ENCODE results near the gene SPTA1. TPM values are rescaled to one million over a fixed set of nuclear protein-coding genes. Genes with fewer than 3 reads are reported as not detected.

Gene SPTA1
- total RNA-seq, 1 experiment from 2014 or later: 0.11 TPM

- Mint-ChIP-seq H3K27me3 (ENCODE audit: low read depth) (no peaks in the 10 kb centered on the region), H3K4me3 (no peak within 1 kb of the TSS), H3K9me3 (no peaks in the 10 kb centered on the region), H3K4me1 (no peaks in the 10 kb centered on the region), H3K27ac (no peak within 1 kb of the TSS), H3K36me3 (no peaks in the 10 kb centered on the region)
- TF ChIP-seq RORB (CRISPR knock-in tag; IDR thresholded peaks at IDR 0.05): no peak
- TF ChIP-seq ATF3 (CRISPR knock-in tag; conservative IDR thresholded peaks at IDR 0.05): no peak
- no peak for TF ChIP-seq NFATC4 (CRISPR knock-in tag; IDR thresholded peaks at IDR 0.05)
- TF ChIP-seq FOXJ3 (CRISPR knock-in tag; IDR thresholded peaks at IDR 0.05; ENCODE audit: borderline replicate concordance): no peak
- TF ChIP-seq ATF1 (CRISPR knock-in tag; IDR thresholded peaks at IDR 0.05): no peak
- no peak for TF ChIP-seq ZBTB43 (CRISPR knock-in tag; IDR thresholded peaks at IDR 0.05)
- no peak for TF ChIP-seq CREB1 (CRISPR knock-in tag; IDR thresholded peaks at IDR 0.05)
- TF ChIP-seq MXD4 (CRISPR knock-in tag; IDR thresholded peaks at IDR 0.05; ENCODE audit: borderline replicate concordance): no peak
- TF ChIP-seq TCF7 (CRISPR knock-in tag; IDR thresholded peaks at IDR 0.05; ENCODE audit: low read depth): no peak
- no peak for TF ChIP-seq MLX (CRISPR knock-in tag; IDR thresholded peaks at IDR 0.05)
- TF ChIP-seq ZNF532 (CRISPR knock-in tag; IDR thresholded peaks at IDR 0.05; ENCODE audit: borderline replicate concordance): no peak
- TF ChIP-seq KAT7 (CRISPR knock-in tag; IDR thresholded peaks at IDR 0.05; ENCODE audit: borderline replicate concordance): no peak
- POLR2A ChIA-PET: no interaction called here
- ATAC-seq: no peak
- no peak for DNase-seq (ENCODE audit: low spot score)
- CTCF ChIA-PET: no interaction called here
Measured at GRCh38 chr1:158720620-158721019, 34.1 kb upstream of the SPTA1 start, which contains the start of gene OR6K3. OR6K3 (minus strand) TSS chr1:158720720; CDS start chr1:158718115, 2,605 bp downstream.

GRCh38 chr1:158719664-158720063 lies 33.1 kb upstream of the SPTA1 start:
- H3K9me3 Mint-ChIP-seq: no peaks in the 10 kb centered on the region
- no peaks in the 10 kb centered on the region for H3K27me3 Mint-ChIP-seq (ENCODE audit: low read depth)
- TF ChIP-seq CREM (CRISPR knock-in tag; IDR thresholded peaks at IDR 0.05) (no peak), GTF2I (CRISPR knock-in tag; conservative IDR thresholded peaks at IDR 0.05) (no peak), ZNF671 (CRISPR knock-in tag; IDR thresholded peaks at IDR 0.05) (no peak), CDX4 (CRISPR knock-in tag; IDR thresholded peaks at IDR 0.05; ENCODE audit: borderline replicate concordance) (no peak), IRF2 (CRISPR knock-in tag; IDR thresholded peaks at IDR 0.05; ENCODE audit: borderline replicate concordance, low read depth) (no peak), ERG (CRISPR knock-in tag; IDR thresholded peaks at IDR 0.05) (no peak), NFATC4 (CRISPR knock-in tag; IDR thresholded peaks at IDR 0.05) (no peak), E2F4 (CRISPR knock-in tag; IDR thresholded peaks at IDR 0.05; ENCODE audit: borderline replicate concordance, low read depth) (no peak)
- ATAC-seq: no peak
- H3K4me3 Mint-ChIP-seq: no peak overlapping the region
- CTCF ChIA-PET: no interaction called here
- no peaks in the 10 kb centered on the region for H3K36me3 Mint-ChIP-seq
- POLR2A ChIA-PET: no interaction called here
- H3K27ac Mint-ChIP-seq: no peak overlapping the region
- no peaks in the 10 kb centered on the region for H3K4me1 Mint-ChIP-seq
- DNase-seq (ENCODE audit: low spot score): no peak
